ENCODE results near the gene FRYL. TPM values are rescaled to one million over a fixed set of nuclear protein-coding genes. Genes with fewer than 3 reads are reported as not detected.
A peak's percentile ranks its signal among the peaks of the same experiment; 100 is the strongest.

Gene FRYL
- total and polyA plus RNA-seq, 2 of the 13 experiments (the other 11 are each of a cell fraction or from before 2014, with no cell fraction given) = 9.7 to 19.6 TPM

- Histone ChIP-seq H3K4me2 (ENCODE audit: low read depth, low read length) (peak overlapping the region; percentile 87), H3K9ac (ENCODE audit: insufficient read depth, low read depth, low read length) (no peak overlapping the region), H3K27ac (ENCODE audit: extremely low read length, insufficient read depth, low read length) (no peak overlapping the region), H3K27me3 (ENCODE audit: control insufficient read depth in 1 of 2, insufficient read depth in 2 of 2, low read length in 2 of 2) (no peaks in the 10 kb centered on the region; a peak in 1 of 5 replicates), H2AFZ (ENCODE audit: low read length) (peak overlapping the region; percentile 27), H3K9me3 (ENCODE audit: low read length) (no peaks in the 10 kb centered on the region), H4K20me1 (ENCODE audit: insufficient read depth, low read length) (0 out of 2 replicates have a peak, but pooled peaks cover 3% of the 10 kb centered on the region), H3K79me2 (ENCODE audit: insufficient read depth, low read length) (peaks cover 23% of the 10 kb centered on the region), H3K4me1 (ENCODE audit: insufficient read depth, low read length) (peaks cover 35% of the 10 kb centered on the region), H3K36me3 (replicated peaks in 1 of 2; ENCODE audit: control insufficient read depth in 1 of 2, insufficient read depth in 2 of 2, low read length in 2 of 2) (no peaks in the 10 kb centered on the region), H3K4me3 (replicated peaks in 1 of 3; ENCODE audit: insufficient read depth in 1 of 3, low read depth in 2 of 3, low read length in 3 of 3) (peak overlapping the region in 2 of 3 experiments; percentile 96 to 98; a peak in 3 of 6 replicates)
- no TSS peak for BruUV-seq (replicated peaks)
- in situ Hi-C loops (cut with HindIII; ENCODE audit: extremely low pct_ligation_motif_present, low pct_unique_long_range_greater_than_20kb) (loop anchor here (25.0 kb wide), 1 partner anchor 195 kb away; no protein-coding TSS in a partner anchor), intact Hi-C loops (cut with micrococcal nuclease; ENCODE audit: unreplicated experiment) (loop anchor here (2.0 to 10.0 kb wide), 4 partner anchors 160 to 437 kb away; partner anchors contain the start of gene SLAIN2)
- DNase-seq (ENCODE audit: low spot score) (no peak), ATAC-seq (no peak), FAIRE-seq (no peak)
- ChIA-PET POLR2A (no interaction called here), CTCF (ENCODE audit: low intra/inter-chr PET ratio, low total read pairs) (no interaction called here)
- TF ChIP-seq ZNF350 (CRISPR knock-in tag; IDR thresholded peaks at IDR 0.05; ENCODE audit: borderline replicate concordance, low read depth) = no peak
- peak; percentile 52 for TF ChIP-seq CTCF (CRISPR knock-in tag; IDR thresholded peaks at IDR 0.05)
- peak; percentile 46 for TF ChIP-seq STAG1 (CRISPR knock-in tag; IDR thresholded peaks at IDR 0.05)
- no peak for TF ChIP-seq CBFB (CRISPR knock-in tag; IDR thresholded peaks at IDR 0.05)
- no peak for TF ChIP-seq ERF (CRISPR knock-in tag; IDR thresholded peaks at IDR 0.05)
- TF ChIP-seq, protein P1, sequence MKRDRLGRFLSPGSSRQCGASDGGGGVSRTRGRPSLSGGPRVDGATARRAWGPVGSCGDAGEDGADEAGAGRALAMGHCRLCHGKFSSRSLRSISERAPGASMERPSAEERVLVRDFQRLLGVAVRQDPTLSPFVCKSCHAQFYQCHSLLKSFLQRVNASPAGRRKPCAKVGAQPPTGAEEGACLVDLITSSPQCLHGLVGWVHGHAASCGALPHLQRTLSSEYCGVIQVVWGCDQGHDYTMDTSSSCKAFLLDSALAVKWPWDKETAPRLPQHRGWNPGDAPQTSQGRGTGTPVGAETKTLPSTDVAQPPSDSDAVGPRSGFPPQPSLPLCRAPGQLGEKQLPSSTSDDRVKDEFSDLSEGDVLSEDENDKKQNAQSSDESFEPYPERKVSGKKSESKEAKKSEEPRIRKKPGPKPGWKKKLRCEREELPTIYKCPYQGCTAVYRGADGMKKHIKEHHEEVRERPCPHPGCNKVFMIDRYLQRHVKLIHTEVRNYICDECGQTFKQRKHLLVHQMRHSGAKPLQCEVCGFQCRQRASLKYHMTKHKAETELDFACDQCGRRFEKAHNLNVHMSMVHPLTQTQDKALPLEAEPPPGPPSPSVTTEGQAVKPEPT (CRISPR knock-in tag; IDR thresholded peaks at IDR 0.05; ENCODE audit: low read depth) = no peak
- TF ChIP-seq ZNF17 (CRISPR knock-in tag; IDR thresholded peaks at IDR 0.05) = no peak
- no peak for TF ChIP-seq ZNF256 (CRISPR knock-in tag; conservative IDR thresholded peaks at IDR 0.05)
- no peak for TF ChIP-seq ZNF225 (CRISPR knock-in tag; IDR thresholded peaks at IDR 0.05)
Observed at GRCh38 chr4:48781968-48782367, 1.9 kb upstream of the FRYL start.

All from HepG2 (cell line).